IPS-NIHi7 (cell line): ENCODE measurements around the gene KLC3.

Experiments used
- DNase-seq: peaks from one replicate; pipeline ENCODE4 v3.0.0; 2012; ENCODE audit warnings: mixed read lengths; ENCODE audit errors: extremely low spot score

Gene KLC3

DNA sequence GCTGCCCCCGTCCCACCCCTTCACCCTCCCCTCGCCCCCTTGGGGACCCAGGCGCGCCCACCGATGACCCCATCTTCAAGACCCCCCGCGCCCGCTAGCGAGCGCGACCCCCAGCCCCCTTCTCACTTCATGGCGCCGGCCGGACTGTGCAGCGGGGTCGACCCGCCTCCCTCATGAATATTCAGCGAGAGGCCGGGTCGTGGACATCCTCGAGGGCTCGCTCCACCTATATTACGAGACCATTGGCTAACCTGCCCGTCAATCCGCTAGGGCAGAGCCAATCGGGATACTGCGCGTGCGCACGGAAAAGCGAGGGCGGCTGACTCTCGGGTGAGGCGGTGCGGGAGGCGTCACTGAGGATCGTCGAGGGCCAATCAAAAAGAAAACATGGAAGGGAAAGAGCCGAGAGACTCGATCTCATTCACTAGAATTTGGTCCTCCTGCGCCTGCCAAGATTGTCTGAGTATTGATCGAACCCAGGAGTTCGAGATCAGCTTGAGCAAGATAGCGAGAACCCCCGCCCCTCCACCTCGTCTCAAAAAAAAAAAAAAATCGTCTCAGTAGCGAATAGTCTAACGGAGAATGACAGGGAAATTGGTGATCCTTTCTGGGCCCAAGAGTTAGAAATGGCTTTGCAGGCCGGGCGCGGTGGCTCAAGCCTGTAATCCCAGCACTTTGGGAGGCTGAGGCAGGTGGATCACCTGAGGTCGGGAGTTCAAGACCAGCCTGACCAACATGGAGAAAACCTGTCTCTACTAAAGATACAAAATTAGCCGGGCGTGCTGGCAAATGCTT is 30.1 kb downstream of the KLC3 start, which contains the start of gene ERCC2:
Gene ERCC2, minus strand, starts transcription at position 164 of the 795 bp plus-strand sequence. Its CDS starts 33 bp downstream, at position 131.
- peak; percentile 100 for DNase-seq

DNA sequence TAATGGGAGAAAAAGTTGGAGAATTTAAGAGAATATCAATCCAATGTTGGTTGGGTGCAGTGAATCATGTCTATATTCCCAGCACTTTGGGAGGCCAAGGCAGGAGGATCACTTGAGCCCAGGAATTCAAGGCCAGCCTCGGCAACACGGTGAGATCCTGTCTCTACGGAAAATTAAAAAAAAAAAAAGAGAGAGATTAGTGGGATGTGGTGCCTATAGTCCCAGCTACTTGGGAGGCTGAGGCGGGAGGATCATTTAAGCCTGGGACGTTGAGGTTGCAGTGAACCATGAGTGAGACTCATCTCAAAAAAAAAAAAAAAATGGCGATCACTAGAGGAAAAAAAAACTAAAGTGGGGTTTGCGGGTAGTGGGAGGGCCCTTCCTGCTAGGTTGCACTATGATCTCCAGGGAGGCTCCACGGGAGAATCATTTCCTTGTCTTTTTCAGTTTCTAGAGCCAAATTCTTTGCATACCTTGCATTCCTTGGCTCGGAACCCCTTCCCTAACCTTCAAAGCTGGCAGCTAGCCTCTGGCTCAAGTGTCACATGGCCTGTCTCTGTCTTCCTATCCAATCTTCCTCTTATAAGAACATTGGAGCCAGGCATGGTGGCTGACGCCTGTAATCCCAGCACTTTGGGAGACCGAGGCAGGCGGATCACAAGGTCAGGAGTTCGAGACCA is 35.6 kb downstream of the KLC3 start:
- peak; percentile 76 for DNase-seq

DNA sequence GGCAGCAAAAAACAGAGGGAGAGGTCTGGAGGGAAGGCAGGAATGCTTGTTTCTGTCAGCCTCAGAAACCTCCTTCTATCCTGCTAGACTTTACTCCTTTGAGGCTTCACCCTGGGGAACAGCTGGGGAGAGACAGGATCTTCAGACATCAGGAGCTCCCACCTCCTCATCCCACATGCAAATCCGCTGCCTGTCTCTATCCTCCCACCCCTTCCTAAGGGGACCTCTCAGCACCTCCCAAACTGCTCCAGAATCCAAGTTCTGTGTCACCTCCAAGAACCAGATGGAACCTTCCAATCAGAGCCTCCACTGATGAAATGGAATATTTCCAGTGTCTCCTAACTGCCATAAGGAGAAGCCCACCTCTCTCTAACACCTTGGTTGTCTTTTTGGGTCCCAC is 39.6 kb downstream of the KLC3 start:
- DNase-seq = no peak

DNA sequence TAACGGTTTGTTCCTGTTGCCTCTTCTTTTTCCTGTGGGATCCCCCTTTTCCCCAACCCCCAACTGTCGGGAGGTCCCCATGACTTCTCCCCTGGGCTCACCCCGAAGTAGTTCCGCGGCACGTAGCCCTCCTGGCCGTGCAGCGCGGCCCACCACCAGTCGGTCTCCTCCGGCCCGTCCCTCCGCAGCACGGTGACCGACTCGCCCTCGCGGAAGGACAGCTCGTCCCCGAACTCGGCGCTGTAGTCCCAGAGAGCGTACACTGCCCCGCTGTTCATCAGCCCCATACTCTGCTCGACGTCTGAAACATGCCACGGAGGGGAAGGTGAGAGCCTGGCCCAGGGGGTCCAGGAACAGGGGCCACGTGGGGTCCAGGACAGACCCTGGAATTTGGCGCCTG is 41.9 kb downstream of the KLC3 start:
- no peak for DNase-seq

DNA sequence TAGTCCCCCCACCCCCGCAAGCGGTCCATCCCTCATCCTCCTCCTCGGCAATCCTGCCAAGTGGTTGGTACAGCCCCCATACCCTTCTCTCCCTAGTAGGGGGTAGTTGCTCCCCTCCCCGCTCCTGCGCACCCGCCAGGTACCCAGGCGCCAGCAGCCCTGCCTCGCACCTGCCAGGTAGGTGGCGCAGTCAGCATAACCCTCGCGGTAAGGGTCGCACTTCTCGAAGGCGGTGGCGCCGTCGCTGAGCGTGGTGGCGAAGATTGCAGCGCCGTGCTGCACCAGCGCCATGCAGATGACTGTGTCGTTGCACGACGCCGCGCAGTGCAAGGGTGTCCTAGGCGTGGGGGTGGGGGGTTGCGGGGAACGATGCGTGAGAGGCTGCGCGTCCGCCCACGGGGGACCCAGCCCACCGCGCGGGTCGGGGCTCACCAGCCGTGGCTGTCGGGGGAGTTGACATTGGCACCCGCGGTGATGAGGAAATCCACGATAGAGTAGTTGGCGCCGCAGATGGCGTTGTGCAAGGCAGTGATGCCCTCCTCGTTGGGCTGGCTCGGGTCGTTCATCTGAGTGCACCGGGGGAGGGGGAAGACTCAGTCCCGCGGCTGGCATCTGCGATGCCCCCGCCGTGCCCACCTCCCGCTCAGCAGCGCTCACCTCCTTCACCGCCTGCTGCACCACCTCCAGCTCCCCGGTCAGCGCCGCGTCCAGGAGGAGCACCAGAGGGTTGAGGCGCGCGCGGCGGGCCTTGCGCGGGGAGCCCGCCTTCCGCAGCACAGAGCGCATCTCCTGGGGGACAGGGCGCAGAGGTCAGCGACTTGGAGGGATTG is 45.1 kb downstream of the KLC3 start:
- peak; percentile 47 for DNase-seq

DNA sequence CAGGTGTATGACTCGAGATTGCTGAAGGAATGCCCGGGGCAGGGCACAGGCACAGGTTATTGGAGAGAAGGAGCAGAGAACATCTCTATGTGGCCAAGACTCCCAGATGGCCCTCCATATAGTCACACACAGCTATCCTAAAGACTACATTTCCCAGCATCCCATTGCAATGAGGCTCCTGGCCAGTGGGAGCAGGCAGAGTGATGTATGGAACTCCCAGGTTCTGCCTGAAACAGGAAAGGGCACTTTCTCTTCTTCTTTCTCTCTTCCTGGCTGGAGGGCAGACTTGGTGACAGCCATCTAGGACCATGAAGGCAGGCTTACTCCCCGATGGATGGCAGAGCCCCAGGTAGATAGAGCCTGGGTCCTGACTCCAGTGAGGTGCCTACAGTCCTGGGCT is 50.8 kb downstream of the KLC3 start:
- DNase-seq = no peak

DNA sequence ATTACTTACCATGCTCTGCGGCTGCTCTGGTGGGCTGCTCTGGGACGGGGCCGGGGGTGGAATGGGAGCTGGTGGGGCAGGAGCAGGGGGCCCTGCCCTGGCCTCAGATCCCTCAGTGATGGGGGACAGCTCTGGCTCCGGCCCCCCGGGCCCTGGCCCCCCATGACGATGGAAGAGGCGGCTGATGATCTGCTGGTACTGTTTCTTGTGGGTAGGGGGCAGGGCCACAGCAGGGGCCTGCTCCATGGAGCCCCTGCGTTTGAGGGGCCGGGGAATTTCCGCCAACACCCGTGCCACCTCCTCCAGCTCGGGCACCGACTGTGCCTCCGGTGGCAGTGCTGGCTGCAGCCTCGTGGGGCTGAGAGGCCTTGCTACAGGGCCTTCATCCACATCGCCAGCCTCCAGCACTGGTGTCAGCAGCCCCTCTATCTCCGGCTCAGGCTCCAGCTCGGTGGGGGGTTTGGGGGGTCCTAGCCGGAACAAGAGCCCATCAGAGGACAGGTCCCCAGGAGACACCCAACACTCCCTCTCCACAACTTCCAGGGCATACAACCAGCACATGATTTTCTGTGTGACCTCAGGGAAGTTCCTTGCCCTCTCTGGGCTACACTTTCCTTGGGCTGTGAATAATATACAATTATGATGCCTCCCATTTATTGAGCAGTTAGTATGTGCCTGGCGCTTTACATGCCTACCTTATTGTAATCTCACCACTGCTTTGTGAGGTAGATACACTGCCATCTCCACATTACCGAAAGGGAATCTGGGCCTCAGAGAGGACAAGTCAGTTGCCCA is 51.5 kb downstream of the KLC3 start:
- no peak for DNase-seq

DNA sequence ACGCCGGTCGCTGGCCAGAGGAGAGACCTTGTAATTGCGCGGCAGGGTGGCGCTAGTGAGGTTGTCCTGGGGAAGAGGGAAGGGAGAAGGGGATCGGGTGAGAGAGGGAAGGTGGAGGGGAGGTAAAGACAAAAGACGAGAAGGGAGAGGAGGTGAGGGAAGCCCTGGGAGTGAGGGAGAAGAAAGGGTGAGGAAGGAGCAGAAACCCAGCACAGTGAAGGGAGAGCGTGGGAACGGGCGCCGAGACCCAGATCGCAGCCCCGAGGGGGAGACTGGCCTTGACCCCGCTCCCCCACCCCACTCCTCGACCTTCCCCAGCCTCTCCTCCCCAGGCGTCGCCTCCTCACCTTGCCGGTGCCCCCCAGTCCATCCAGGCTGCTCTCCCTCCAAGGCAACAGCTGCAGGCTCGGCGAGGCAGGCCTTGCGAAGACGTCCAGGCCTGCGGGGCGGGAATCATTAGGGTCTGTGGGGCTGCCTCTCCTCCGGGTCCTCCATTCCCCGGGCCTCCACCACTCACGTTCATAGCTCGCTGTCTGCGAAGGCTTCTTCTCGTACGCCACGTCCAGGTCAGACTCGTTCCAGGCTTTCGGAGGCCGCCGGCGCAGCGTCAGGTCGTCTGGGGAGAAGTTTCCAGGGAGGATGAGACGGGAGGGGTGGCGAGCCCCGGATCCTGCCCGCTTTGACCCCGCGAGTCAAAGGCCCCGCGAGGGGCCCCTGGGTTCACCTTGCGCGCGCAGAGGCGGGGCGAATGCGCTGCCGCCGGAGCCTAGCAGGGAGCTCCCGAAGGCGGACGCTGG is 55.5 kb downstream of the KLC3 start:
- DNase-seq = peak; percentile 57

DNA sequence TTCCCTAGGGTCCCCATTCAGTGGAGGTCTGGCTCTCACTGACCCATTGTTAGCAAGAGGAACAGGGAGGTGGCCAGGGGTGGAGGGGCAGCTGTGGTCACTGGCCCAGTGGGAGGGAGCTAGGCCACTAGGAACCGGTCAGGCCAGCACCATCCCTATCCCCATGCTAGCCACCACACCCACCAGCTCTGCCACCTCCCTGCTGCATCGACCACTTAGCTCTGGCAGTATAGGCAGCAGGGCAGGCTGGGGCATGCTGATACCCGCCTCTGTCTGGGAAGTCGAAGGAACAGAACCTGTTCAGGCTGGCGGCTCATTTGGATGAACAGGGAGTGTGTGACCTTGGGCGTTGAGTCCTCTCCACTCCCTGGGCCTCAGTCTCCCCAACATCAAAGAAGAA is 59.6 kb downstream of the KLC3 start:
- no peak for DNase-seq
